Muscle layer of duodenum (tissue), 2 donors: ENCODE measurements around the gene PDGFD.

Source experiments
- H3K27ac ChIP-seq: one replicate; pipeline ENCODE4 v1.7.0; 2013; ENCODE audit warnings: mild to moderate bottlenecking, low read length
- H3K27me3 ChIP-seq: one replicate; pipeline ENCODE4 v1.7.0; 2013; ENCODE audit warnings: low read depth, mild to moderate bottlenecking, control low read depth, low read length
- H3K36me3 ChIP-seq, 2 donors: one replicate each; pipeline ENCODE4 v1.7.0; 2013; ENCODE audit warnings: low read length in 2 of 2, control low read depth in 1 of 2, mild to moderate bottlenecking in 1 of 2; ENCODE audit not compliant: insufficient read depth in 2 of 2, control insufficient read depth in 1 of 2
- H3K4me1 ChIP-seq, 2 donors: one replicate each; pipeline ENCODE4 v1.7.0; 2013; ENCODE audit warnings: low read length in 2 of 2, mild to moderate bottlenecking in 2 of 2, control low read depth in 1 of 2, moderate library complexity in 1 of 2; ENCODE audit not compliant: insufficient read depth in 2 of 2, control insufficient read depth in 1 of 2
- H3K4me3 ChIP-seq, 2 donors: one replicate each; pipeline ENCODE4 v1.7.0; 2013; ENCODE audit warnings: low read length in 2 of 2, low read depth in 1 of 2, mild to moderate bottlenecking in 1 of 2
- H3K9me3 ChIP-seq, 2 donors: one replicate each; pipeline ENCODE4 v1.7.0; 2013; ENCODE audit warnings: low read length in 2 of 2, control low read depth in 1 of 2, mild to moderate bottlenecking in 1 of 2; ENCODE audit not compliant: control insufficient read depth in 1 of 2
- donor health status: healthy.

PDGFD gene

DNA sequence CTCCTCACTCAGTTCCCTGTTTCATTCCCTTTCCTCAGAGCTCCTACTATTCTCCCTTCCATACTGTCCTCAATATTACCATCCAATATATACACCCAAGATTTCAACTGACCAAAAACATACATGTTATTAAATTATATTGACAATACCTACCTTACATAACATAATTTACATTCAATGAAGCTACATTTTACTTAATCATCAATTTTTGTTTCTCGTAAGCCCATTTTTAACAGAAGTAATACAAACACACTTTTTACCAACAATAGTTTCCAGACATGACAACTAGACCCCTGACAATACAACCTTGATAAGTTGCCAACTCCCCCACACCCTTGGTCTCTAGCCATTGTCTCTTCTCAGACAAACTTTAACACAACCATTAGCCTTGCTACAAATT lies 273.3 kb downstream of the PDGFD start:
- Histone ChIP-seq H3K4me1 (no peaks in the 10 kb centered on the region), H3K27ac (no peak overlapping the region), H3K36me3 (no peaks in the 10 kb centered on the region), H3K4me3 (no peak overlapping the region), H3K9me3 (no peaks in the 10 kb centered on the region), H3K27me3 (no peaks in the 10 kb centered on the region)

DNA sequence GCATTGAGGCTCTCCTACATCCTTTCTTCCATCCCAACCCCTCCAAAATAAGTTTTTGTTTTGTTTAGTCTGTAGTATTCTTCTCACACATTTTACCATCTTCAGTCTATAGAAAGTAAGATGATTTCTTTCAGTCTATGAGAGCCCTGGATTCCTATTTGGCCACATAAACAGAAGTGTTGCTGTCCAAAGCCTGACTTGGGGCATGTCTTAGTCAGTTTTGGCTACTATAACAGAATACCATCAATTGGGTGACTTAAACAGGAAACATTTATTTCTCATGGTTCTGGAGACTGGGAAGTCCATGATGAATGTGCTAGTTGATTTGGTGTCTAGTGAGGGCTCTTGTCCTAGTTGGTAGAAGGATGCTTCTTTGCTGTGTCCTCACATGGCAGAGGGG lies 274.3 kb downstream of the PDGFD start:
- H3K9me3 ChIP-seq, result no peaks in the 10 kb centered on the region
- H3K27ac ChIP-seq, result no peak overlapping the region
- H3K36me3 ChIP-seq, result no peaks in the 10 kb centered on the region
- no peak overlapping the region for H3K4me3 ChIP-seq
- H3K27me3 ChIP-seq, result no peaks in the 10 kb centered on the region
- H3K4me1 ChIP-seq, result no peaks in the 10 kb centered on the region

DNA sequence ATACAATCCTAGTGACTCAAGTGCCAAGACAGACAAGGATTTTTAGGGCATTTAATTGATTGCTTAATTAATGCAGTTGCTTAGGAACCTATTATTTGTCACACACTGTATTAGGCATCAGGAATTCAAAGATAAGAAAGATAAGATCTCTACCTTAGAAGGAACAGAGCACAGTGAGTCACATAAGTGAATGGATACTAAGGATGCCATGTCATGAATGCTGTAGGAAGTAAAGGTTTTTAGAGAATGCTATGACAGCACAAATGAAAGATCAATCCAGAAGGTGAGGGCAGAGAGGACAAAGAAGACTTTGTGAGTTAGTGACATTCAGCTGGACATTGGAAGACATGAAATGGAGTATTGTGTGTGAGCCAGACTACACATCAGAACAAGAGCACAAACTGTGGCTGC lies 275.4 kb downstream of the PDGFD start:
- Histone ChIP-seq H3K36me3 (no peaks in the 10 kb centered on the region), H3K4me3 (no peak overlapping the region), H3K4me1 (no peaks in the 10 kb centered on the region), H3K9me3 (no peaks in the 10 kb centered on the region), H3K27me3 (no peaks in the 10 kb centered on the region), H3K27ac (no peak overlapping the region)

DNA sequence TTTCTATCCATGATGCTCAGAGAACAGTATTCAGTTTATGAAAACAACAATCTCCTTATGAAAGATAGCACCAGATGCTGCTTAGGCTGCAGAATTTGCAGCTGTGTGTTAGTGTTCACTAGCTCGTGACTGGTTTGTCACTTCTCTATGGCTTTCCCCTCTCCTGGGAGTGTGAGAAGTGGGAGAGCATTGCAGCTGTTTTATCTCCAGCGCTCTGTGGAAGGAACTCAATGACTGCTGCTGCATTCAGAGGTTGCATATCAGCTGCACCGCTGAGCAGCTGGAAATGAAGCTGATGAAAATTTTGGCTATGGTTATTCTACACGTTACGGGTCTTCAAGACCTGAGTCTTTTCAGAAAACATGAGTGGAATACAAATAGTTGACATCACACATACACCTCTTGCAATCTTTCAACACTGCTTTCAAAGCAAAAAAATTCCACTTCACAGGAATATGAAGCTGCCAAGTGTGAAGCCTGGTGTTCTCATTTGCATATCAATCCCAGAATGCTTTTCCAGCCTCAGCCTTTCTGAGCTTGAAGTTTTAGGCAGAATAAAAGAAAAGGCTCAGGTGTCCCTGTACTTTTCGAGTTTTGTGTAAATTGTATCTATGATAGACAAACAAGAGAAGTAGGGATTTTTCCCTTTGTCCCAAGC lies 276.8 kb downstream of the PDGFD start:
- Histone ChIP-seq H3K27ac (no peak overlapping the region), H3K4me1 (no peaks in the 10 kb centered on the region), H3K4me3 (no peak overlapping the region), H3K36me3 (no peaks in the 10 kb centered on the region), H3K9me3 (no peaks in the 10 kb centered on the region), H3K27me3 (no peaks in the 10 kb centered on the region)

DNA sequence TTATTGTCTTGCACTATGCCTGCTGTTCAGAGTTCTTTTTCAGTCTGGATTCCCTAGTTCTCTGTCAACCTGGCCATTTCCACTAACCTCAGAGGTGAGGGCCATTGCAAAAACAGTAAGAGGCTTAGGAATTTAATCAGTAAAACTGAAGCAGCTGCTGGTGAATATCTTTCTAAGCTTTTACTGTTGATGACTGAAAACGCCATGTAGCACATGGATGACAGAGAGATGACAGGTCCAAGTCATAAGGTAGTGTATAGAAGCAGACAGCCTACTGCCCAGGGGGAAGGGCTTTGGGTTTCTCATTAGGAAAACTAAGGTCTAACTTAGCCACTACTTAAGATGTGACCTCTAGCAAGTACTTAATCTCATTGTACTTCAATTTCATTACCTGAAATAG lies 280.1 kb downstream of the PDGFD start:
- H3K9me3 ChIP-seq, result no peaks in the 10 kb centered on the region
- no peak overlapping the region for H3K27ac ChIP-seq
- no peaks in the 10 kb centered on the region for H3K4me1 ChIP-seq
- no peaks in the 10 kb centered on the region for H3K27me3 ChIP-seq
- H3K4me3 ChIP-seq, result no peak overlapping the region
- no peaks in the 10 kb centered on the region for H3K36me3 ChIP-seq

DNA sequence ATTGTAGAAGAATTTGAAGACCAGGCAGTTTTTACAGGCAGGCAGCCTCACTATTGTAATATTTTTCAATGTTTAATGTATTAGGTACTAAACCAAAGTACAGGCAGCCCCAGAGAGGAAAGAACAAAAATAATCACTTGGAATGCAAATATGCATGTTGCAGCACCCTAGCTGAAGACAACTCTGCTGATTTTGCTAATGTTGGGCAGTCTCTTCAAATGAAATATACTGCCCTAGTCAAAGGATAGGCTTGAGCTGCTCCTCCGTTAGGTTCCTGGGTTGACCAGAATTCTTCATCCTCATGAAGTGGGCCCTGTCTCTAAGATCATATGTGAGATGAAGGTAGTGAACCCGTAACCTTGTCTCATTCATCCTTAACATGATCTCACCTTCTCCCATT lies 280.7 kb downstream of the PDGFD start:
- Histone ChIP-seq H3K36me3 (no peaks in the 10 kb centered on the region), H3K4me1 (no peaks in the 10 kb centered on the region), H3K4me3 (no peak overlapping the region), H3K27me3 (no peaks in the 10 kb centered on the region), H3K9me3 (no peaks in the 10 kb centered on the region), H3K27ac (no peak overlapping the region)

DNA sequence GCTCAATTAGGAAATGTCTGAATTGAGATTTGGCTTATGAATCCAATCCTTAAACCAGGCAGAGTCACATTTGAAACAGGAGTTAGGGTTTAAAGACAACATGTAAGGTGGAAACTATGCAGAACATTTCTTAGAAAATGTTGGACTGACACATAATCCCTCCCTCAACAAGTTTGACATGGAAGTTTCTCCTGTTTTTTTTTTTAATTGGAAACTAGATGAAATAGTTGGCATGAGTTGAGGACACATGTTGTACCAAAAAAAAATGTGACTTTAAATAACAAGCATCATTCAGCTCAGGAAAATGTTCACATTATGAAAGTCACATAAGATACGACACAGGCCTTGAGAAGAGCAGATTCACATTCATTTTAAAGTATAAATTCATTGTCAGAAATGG lies 282.4 kb downstream of the PDGFD start:
- Histone ChIP-seq H3K27ac (no peak overlapping the region), H3K4me1 (no peaks in the 10 kb centered on the region), H3K36me3 (no peaks in the 10 kb centered on the region), H3K4me3 (no peak overlapping the region), H3K27me3 (no peaks in the 10 kb centered on the region), H3K9me3 (no peaks in the 10 kb centered on the region)

DNA sequence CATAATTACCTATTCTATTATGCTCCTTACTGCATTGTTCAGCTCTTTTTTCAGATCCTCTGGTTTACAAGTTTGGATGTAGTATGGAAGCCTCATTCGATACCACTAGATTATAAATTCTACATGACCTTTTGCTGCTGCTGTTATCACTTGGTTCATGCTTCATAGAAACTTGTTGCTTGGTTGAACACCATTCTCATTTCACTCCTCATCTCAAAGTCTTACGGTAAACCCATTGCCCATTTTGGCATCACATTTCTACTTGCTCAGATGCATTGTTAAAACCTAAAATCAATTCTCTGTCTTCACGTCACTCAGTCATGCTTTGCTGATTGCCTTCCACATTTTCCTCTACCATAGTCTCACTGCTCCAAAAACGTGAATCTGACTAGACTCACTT lies 283.0 kb downstream of the PDGFD start:
- Histone ChIP-seq H3K27ac (no peak overlapping the region), H3K4me3 (no peak overlapping the region), H3K36me3 (no peaks in the 10 kb centered on the region), H3K27me3 (no peaks in the 10 kb centered on the region), H3K9me3 (no peaks in the 10 kb centered on the region), H3K4me1 (no peaks in the 10 kb centered on the region)

DNA sequence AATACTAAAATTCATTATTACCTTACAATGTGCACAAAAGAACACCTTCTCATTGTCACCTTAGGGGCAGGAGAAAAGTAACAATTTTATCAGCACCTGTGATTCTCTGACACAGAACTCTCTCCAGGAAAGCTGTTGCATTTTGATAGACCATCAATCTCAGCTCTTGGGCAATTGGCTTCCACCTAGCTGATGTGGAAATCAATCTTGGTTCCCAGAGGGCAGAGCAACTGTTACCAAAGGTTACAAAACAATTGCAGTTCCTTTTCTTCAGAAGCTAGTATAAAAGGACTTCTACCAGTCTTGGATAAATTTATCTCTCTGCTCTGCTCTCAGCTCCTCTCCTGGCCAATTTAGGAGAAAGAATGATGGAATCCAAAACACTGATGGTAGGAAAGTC lies 285.3 kb downstream of the PDGFD start:
- no peak overlapping the region for H3K4me3 ChIP-seq
- H3K9me3 ChIP-seq, result no peaks in the 10 kb centered on the region
- H3K36me3 ChIP-seq, result no peaks in the 10 kb centered on the region
- H3K27me3 ChIP-seq, result no peaks in the 10 kb centered on the region
- H3K4me1 ChIP-seq, result no peaks in the 10 kb centered on the region
- H3K27ac ChIP-seq, result no peak overlapping the region

DNA sequence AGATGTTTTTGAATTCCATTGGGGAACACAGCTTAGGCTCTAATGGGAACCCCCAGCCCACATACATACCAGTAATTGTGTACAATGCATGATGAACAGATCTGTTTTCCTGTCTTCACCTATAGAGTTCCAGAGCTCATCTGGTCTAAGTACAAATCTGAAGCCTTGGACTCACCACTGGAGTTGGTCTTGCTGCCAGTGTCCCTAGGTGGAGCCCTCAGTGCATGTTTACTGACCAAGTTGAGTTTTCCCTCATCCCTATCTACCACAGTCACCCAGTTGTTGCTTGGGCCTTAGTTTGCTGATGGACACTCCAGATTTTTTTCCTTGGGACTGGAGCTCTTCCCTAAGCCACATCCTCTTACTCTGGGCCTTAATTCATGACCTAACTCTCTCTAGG lies 286.7 kb downstream of the PDGFD start:
- H3K4me3 ChIP-seq, result no peak overlapping the region
- H3K27ac ChIP-seq, result no peak overlapping the region
- peaks cover 0 to under 1% of the 10 kb centered on the region in 2 donors for H3K4me1 ChIP-seq
- no peaks in the 10 kb centered on the region for H3K36me3 ChIP-seq
- H3K9me3 ChIP-seq, result no peaks in the 10 kb centered on the region
- no peaks in the 10 kb centered on the region for H3K27me3 ChIP-seq

DNA sequence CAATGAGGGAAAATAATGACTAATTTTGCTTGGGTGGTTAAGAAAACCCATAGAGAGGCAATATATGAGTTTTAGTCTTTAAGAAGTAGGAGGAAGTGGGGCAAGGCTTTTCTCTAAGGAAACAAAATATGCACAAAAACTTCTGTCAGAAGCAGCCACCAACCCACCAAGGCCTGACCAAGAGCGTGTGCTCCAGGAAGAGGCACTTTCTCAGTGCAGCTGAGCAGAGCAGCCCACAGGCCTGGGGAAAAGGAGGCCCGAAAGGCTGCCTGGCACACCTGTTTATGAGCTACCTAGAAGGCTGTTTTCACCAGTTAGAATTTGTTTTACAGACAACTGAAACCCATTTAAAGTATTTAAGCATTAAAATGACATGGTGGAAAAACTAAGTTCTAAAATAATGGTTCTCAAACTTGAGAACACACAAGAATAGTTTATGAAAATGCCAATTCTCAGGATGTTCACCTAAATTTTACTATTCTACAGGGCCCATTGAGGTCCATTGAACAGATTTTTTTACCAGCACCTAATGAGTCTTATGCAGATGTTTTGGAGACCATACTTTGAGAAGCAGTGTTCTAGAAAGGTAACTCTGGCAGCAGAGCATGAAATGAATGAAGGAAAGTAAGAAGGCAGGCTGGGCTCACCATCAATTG lies 288.0 kb downstream of the PDGFD start:
- no peaks in the 10 kb centered on the region for H3K9me3 ChIP-seq
- peaks cover 0 to 3% of the 10 kb centered on the region in 2 donors for H3K4me1 ChIP-seq
- H3K27ac ChIP-seq, result no peak overlapping the region
- no peaks in the 10 kb centered on the region for H3K27me3 ChIP-seq
- no peak overlapping the region for H3K4me3 ChIP-seq
- no peaks in the 10 kb centered on the region for H3K36me3 ChIP-seq

DNA sequence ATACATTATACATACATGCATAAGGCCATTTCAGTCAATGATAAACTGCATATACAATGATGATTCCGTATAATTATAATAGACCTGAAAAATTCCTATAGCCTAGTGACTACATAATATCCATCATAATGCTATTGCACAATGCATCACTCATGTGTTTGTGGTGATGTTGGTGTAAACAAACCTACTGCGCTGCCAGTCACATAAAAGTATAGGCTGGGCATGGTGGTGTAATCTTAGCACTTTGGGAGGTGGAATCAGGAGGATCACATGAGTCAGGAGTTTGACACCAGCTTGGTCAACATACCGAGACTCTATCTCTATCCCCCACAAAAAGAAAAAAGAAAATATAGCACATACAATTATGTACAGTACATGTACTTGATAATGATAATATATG lies 291.2 kb downstream of the PDGFD start:
- no peaks in the 10 kb centered on the region for H3K27me3 ChIP-seq
- H3K4me1 ChIP-seq, result peaks cover 0 to 3% of the 10 kb centered on the region in 2 donors
- no peaks in the 10 kb centered on the region for H3K9me3 ChIP-seq
- H3K4me3 ChIP-seq, result no peak overlapping the region
- no peaks in the 10 kb centered on the region for H3K36me3 ChIP-seq
- no peak overlapping the region for H3K27ac ChIP-seq
